HUES6 (cell line): ENCODE data around the gene NOTCH4.
"Not testable (repeated sequence)": the region's sequence is repeated elsewhere in the genome, so short reads cannot be mapped to it uniquely, and the experiment has no call there.

Source experiments
- H3K27ac ChIP-seq: 2 replicates; pipeline ENCODE4 v1.7.0; 2013; ENCODE audit warnings: low read depth, mild to moderate bottlenecking, low read length, inconsistent platforms
- H3K27me3 ChIP-seq: 2 replicates; pipeline ENCODE4 v1.6.1; 2013; ENCODE audit warnings: low read length; ENCODE audit not compliant: control insufficient read depth, insufficient read depth
- H3K36me3 ChIP-seq: 2 replicates; pipeline ENCODE4 v1.6.1; 2013; ENCODE audit warnings: low read length; ENCODE audit not compliant: control insufficient read depth, insufficient read depth
- H3K4me1 ChIP-seq: 2 replicates; pipeline ENCODE4 v1.6.1; 2013; ENCODE audit warnings: low read length; ENCODE audit not compliant: control insufficient read depth, insufficient read depth
- H3K4me3 ChIP-seq: 2 replicates; pipeline ENCODE4 v1.5.1; 2013; ENCODE audit warnings: low read depth, low read length
- H3K9ac ChIP-seq: one replicate; pipeline ENCODE4 v1.6.1; 2013; ENCODE audit warnings: mild to moderate bottlenecking, low read length
- H3K9me3 ChIP-seq: 2 replicates; pipeline ENCODE4 v1.6.1; 2013; ENCODE audit warnings: low read depth, low read length; ENCODE audit not compliant: control insufficient read depth, insufficient read depth

NOTCH4 gene

GRCh38 chr6:32216998-32217397 is 6.9 kb downstream of the NOTCH4 start:
- Histone ChIP-seq H3K4me3 (no peak overlapping the region), H3K9me3 (no peaks in the 10 kb centered on the region), H3K4me1 (no peaks in the 10 kb centered on the region), H3K9ac (no peak overlapping the region), H3K27ac (no peak overlapping the region), H3K27me3 (peaks cover 16% of the 10 kb centered on the region; the same call in 1 of the 2 replicates), H3K36me3 (no peaks in the 10 kb centered on the region)

GRCh38 chr6:32216285-32216684 is 7.6 kb downstream of the NOTCH4 start:
- H3K9me3 ChIP-seq, result no peaks in the 10 kb centered on the region
- no peaks in the 10 kb centered on the region for H3K36me3 ChIP-seq
- H3K4me1 ChIP-seq, result no peaks in the 10 kb centered on the region
- H3K4me3 ChIP-seq, result no peak overlapping the region
- no peak overlapping the region for H3K9ac ChIP-seq
- H3K27me3 ChIP-seq, result peaks cover 14% of the 10 kb centered on the region; the same call in 1 of the 2 replicates
- no peak overlapping the region for H3K27ac ChIP-seq

- Histone ChIP-seq H3K4me1 (no peaks in the 10 kb centered on the region), H3K4me3 (no peak overlapping the region), H3K27me3 (peaks cover 8% of the 10 kb centered on the region; the same call in 1 of the 2 replicates), H3K36me3 (no peaks in the 10 kb centered on the region), H3K9ac (no peak overlapping the region), H3K27ac (no peak overlapping the region), H3K9me3 (no peaks in the 10 kb centered on the region)
These were observed 8.2 kb downstream of the NOTCH4 start for GRCh38 chr6:32215617-32216016.

GRCh38 chr6:32214126-32214525 is 9.7 kb downstream of the NOTCH4 start:
- H3K9me3 ChIP-seq, result no peaks in the 10 kb centered on the region
- H3K4me3 ChIP-seq, result no peak overlapping the region
- no peaks in the 10 kb centered on the region for H3K4me1 ChIP-seq
- H3K27ac ChIP-seq, result no peak overlapping the region
- no peaks in the 10 kb centered on the region for H3K36me3 ChIP-seq
- H3K27me3 ChIP-seq, result peaks cover 5% of the 10 kb centered on the region; the same call in 1 of the 2 replicates
- H3K9ac ChIP-seq, result no peak overlapping the region

DNA sequence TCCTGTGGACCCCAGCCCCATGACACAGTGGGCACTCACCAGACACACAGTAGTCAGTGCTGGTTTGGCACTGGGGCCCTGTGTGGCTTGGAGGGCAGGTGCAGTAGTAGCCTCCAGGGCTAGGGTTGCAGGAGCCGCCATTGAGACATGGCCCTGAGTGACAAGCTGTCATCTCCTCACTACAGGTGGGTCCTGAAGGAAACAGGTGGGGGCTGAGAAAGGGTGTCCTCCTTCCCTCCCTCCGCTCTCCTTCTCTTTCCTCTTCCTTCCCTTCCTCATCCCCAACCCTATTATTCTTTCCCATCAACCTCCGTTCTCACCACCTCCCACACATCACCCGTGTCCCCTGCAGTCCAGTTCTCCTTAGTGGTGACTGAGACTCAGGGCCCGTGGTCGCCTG is 10.2 kb downstream of the NOTCH4 start:
- H3K27ac ChIP-seq, result no peak overlapping the region
- peaks cover 2% of the 10 kb centered on the region; the same call in 1 of the 2 replicates for H3K27me3 ChIP-seq
- no peak overlapping the region for H3K9ac ChIP-seq
- no peaks in the 10 kb centered on the region for H3K9me3 ChIP-seq
- no peaks in the 10 kb centered on the region for H3K36me3 ChIP-seq
- no peaks in the 10 kb centered on the region for H3K4me1 ChIP-seq
- no peak overlapping the region for H3K4me3 ChIP-seq

- H3K9ac ChIP-seq, result no peak overlapping the region
- no peak overlapping the region for H3K27ac ChIP-seq
- no peaks in the 10 kb centered on the region; the same call in 1 of the 2 replicates for H3K27me3 ChIP-seq
These were observed 11.6 kb downstream of the NOTCH4 start for GRCh38 chr6:32212076-32212760.

GRCh38 chr6:32211432-32211831 is 12.4 kb downstream of the NOTCH4 start:
- not testable (repeated sequence) for H3K4me1 ChIP-seq

More at GRCh38 chr6:32212076-32212760, 11.6 kb downstream of the NOTCH4 start:
- H3K36me3 ChIP-seq, result no peaks in the 10 kb centered on the region
- H3K4me3 ChIP-seq, result no peak overlapping the region
- no peaks in the 10 kb centered on the region for H3K9me3 ChIP-seq
- no peaks in the 10 kb centered on the region for H3K4me1 ChIP-seq

GRCh38 chr6:32210191-32210601 is 13.7 kb downstream of the NOTCH4 start:
- Histone ChIP-seq H3K4me3 (no peak overlapping the region), H3K36me3 (no peaks in the 10 kb centered on the region), H3K27ac (no peak overlapping the region)

More at GRCh38 chr6:32211432-32211831, 12.4 kb downstream of the NOTCH4 start:
- not testable (repeated sequence) for H3K27ac ChIP-seq, H3K9me3 ChIP-seq, H3K9ac ChIP-seq, H3K4me3 ChIP-seq, H3K27me3 ChIP-seq, H3K36me3 ChIP-seq

DNA sequence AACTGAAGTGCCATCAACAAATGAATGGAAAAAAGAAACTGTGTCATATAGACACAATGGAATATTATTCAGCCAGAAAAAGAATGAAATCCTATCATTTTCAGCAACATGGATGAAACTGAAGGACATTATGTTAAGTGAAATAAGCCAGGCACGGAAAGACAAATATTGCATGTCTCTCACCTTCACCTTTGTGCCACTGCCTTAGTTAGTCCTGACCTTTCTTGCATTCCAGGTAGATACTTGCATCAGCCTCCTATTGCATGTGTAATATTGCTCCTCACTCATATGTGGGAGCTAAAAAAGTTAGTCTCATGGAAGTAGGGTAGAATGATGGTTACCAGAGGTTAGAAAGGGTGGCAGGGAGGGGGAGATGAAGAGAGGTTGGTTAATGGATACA is 14.9 kb downstream of the NOTCH4 start:
- Histone ChIP-seq H3K4me3 (no peak overlapping the region), H3K27ac (no peak overlapping the region), H3K4me1 (no peaks in the 10 kb centered on the region), H3K9ac (no peak overlapping the region), H3K36me3 (no peaks in the 10 kb centered on the region), H3K9me3 (no peaks in the 10 kb centered on the region), H3K27me3 (no peaks in the 10 kb centered on the region; the same call in 1 of the 2 replicates)

More at GRCh38 chr6:32210191-32210601, 13.7 kb downstream of the NOTCH4 start:
- H3K9me3 ChIP-seq, result no peaks in the 10 kb centered on the region
- H3K4me1 ChIP-seq, result no peaks in the 10 kb centered on the region
- H3K9ac ChIP-seq, result no peak overlapping the region
- H3K27me3 ChIP-seq, result no peaks in the 10 kb centered on the region; the same call in 1 of the 2 replicates

DNA sequence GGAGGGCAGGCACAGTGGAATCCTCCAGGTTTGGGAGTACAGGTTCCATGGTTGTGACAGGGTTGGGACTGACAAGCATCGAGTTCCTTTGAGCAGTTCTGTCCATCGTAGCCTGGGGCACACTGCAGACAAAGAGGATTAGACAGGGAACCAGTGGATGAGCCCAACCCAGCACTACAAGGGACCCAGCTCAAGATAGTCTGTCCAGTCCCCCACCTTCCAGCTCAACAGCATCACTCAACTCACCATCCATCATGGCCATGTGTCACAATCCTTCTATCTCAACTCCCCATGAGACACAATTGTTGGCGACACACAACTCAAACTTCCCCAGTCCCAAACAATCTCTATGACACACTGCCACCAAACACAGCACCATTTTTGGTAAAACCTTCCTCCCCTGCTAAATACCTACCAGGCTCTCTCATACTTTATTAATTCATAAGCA is 19.6 kb downstream of the NOTCH4 start:
- no peaks in the 10 kb centered on the region for H3K4me1 ChIP-seq
- no peak overlapping the region for H3K9ac ChIP-seq
- no peak overlapping the region for H3K4me3 ChIP-seq
- no peaks in the 10 kb centered on the region for H3K9me3 ChIP-seq
- no peaks in the 10 kb centered on the region; the same call in 1 of the 2 replicates for H3K27me3 ChIP-seq
- no peak overlapping the region for H3K27ac ChIP-seq
- no peaks in the 10 kb centered on the region for H3K36me3 ChIP-seq

DNA sequence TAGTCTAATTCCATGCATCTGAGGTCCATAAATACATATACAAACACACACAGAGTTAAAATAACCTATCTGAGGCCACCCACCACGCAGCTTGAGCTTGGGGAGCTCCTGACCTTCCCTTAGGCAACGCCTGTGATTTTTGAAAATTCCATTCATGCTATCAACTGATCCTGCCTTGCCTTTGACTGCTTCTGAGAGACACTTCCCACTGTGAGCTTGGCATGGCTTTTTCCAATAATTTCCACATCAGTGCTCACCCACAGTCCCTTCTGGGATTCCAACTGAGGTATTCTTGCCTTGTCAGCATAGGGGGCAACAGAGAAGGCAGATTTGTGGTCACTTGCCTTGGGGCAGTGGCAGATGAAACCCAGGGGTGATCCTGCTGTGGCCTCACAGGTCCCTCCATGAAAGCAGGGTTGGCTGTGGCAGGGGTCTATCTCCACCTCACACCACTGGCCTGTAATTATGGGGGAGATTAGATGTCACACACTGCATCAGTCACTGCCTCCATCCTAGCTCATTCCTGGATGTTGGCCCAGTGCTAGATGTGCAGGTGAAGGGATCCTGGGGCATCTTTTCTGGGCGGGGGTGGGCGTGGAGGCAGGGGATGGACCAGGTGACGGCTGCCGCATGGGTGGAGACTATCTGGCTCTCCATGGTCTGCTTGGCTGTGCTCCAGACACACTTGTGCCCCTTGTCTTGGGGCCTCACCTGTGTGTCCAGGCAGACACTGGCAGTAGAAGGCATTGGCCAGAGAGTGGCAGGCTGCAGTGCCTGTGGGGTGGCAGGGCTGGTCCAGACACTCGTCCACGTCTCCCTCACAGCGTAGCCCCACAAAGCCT is 20.2 kb downstream of the NOTCH4 start:
- no peaks in the 10 kb centered on the region for H3K9me3 ChIP-seq
- H3K4me3 ChIP-seq, result no peak overlapping the region
- no peaks in the 10 kb centered on the region; the same call in 1 of the 2 replicates for H3K27me3 ChIP-seq
- no peaks in the 10 kb centered on the region for H3K4me1 ChIP-seq
- no peak overlapping the region for H3K27ac ChIP-seq
- H3K36me3 ChIP-seq, result no peaks in the 10 kb centered on the region
- no peak overlapping the region for H3K9ac ChIP-seq
